GM19455 (cell line): ENCODE results near the gene NMRK1.

Experiments used
- ATAC-seq: cut with Tn5 transposase; IDR thresholded peaks from one replicate; pipeline ENCODE4 v1.9.1; 2021; ENCODE audit not compliant: unreplicated experiment

The NMRK1 gene

GRCh38 chr9:75087824-75088645, at the start of gene NMRK1, which contains the start of gene OSTF1:
Gene NMRK1 (minus strand): TSS chr9:75088155. CDS start chr9:75083115, 5,040 bp downstream.
Gene OSTF1 (plus strand): TSS chr9:75088514. CDS start chr9:75088693, 179 bp downstream.
- peak; percentile 78 for ATAC-seq

DNA sequence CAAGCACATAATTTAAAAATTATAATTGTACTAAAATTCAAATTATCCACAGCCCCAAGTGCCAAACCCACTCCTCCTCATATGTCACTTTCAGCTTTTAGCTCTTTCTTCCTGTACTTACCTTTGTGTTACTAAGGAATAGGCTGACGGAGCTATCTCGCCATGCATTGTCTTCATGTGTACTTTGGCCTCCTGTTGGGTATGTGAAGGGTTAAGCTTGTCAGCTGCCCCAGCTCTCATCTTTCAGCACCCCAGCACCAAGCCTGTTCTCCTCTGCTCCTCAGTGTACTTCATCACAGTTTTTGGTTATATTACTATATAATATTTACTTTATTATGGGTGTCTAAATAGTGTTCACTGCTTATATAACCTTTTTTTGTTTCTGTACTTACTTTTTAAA, 46.5 kb upstream of the NMRK1 start:
- no peak for ATAC-seq

GRCh38 chr9:75133396-75133795, 45.4 kb upstream of the NMRK1 start:
- ATAC-seq = no peak

DNA sequence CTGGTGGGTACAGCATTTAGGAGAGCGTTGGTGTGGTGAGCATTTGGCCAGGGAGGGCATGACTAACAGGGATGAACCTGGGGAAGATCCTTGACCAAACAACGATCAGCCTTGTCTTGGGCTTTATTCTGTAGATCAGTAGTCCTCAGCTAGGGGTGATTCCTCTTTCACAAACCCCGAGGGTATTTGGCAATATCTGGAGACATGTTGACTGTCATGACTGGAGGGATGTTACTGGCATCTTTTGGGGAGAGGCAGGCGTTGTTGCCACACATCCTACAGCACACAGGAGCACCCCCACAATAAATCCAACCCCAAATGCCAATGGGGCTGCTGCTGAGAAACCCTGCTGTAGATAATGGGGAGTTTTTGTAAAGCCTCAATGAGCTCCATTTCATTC, 44.3 kb upstream of the NMRK1 start:
- no peak for ATAC-seq

GRCh38 chr9:75131700-75132099, 43.7 kb upstream of the NMRK1 start:
- no peak for ATAC-seq

DNA sequence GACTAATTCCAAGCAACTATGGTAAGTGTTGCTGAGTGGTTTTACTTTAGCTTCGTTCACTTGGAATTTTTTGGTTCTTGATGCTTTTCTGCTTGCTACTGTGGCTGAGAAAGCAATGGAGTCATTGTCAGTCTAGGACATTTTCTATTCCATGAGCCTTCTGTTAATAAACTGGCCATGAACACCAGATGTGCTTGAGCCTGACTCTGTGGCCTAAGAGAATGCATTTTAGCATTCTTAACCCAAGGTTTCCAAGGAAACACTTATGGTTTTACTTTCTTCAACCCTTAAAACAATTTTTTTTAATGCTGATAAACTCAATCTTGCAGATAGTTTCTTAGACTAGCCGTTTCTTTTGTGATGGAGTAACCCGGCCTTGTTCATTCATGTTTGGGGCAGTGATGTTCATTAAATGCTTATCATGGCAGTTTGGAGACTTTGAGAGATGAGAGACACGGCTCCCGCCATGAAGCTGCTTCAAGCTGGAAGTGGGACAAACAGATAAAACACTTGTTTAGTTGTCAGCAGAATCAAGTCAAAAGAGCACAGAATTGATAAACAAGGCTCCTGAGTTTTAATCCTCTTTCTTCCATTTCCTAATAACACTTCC, 42.8 kb upstream of the NMRK1 start:
- ATAC-seq = no peak

DNA sequence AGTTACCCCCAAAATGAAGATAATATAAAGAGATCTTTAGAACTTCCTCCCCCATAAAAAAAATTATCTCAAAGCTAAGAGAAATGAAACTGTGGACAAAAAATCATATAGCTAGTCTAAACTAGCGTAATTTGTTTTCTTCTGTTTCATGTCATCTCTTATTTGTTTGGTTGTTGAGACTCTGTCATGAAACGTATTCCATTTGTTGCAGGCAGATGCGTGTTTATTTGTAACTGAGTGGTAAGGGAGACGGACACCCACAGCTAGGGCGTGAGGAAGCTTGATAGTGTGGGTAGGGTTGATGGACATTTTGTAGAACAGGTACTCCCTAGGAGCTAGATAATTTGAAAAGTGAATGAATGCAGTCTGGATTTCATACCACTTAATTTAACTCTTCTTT, 42.2 kb upstream of the NMRK1 start:
- ATAC-seq = no peak

DNA sequence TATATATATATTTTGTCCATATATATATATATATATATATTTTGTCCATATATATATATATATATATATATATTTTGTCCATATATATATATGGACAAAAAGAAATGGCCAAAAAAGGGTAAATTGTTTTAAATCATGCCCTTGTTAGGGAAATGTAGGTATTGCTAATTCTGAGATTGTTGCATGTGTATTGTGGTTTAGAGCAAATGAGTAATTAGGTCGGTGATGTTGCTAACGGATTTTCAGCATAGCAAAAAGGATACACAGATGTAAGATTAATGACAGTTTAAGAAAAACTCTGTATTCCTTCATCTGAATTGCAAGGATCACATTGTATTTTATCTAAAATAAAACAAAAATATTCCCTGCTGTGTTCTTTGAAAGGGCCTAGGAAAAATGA, 40.6 kb upstream of the NMRK1 start:
- ATAC-seq = no peak

DNA sequence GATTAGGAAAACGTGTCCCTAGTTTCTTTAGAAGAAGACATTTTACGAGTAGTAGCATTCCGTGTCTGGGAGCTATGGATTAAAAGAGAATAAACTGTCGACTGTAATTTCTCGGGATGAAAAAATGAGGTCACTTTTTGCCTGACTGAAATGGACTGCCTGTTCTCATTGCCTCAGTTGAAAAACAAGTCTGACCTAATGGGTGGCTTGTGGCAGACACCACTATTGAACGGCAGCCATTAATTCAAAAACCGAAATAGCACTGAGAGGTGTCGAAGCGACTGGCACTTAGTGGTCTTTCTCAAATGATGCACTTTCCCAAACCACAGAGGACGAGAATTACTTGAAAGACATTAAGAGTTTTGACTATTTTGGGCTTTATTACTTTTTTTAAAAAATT, 35.7 kb upstream of the NMRK1 start:
- ATAC-seq = no peak

DNA sequence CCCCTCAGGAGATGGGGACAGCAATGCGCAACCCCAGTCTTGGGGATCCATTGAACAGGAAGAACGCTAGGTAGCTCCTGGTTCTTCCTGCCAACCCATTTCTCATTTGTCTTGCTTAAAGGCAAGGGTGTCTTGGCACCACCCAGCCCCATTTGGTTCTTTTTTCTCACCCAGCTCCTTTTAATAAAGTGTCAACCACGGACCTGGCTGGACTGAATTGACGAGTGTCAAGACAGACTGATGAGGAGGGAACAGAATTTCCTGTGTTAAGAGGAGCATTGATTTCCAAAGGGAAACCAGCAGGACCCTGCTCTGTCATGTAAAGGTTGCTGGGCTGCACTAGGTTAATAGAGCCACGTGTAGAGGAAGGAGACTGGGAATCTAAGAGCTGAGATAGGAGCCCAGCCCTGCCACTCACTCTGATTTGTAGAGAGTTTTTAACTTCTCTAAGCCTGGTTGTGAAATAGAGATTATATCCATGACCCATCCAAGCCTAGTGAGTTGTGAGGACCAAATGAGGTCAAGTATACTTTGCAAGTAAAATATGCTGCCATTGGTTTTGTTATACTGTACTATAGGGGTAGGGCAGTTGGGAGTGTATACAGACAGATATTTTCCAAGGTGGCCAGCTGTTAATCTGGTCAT, 34.1 kb upstream of the NMRK1 start:
- ATAC-seq = no peak

DNA sequence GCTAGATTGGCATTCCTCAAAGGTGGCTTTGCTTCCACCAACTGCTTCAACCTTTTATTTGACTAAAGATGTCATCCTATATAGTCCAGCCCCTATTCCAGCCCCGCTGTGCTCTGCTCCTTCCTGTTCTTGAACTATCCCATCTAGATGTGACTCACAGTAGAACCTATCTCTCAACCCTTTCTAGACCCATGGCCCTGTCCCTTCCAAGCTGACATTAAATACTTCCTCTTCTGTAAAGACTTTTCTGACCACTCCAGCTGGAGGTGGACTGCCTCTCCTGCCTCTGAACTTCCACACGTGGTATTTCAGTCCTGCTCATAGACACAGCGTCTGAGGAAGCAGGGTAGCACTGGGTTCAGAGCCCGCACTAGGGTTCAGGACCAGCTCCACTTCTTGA, 32.7 kb upstream of the NMRK1 start:
- ATAC-seq = no peak

DNA sequence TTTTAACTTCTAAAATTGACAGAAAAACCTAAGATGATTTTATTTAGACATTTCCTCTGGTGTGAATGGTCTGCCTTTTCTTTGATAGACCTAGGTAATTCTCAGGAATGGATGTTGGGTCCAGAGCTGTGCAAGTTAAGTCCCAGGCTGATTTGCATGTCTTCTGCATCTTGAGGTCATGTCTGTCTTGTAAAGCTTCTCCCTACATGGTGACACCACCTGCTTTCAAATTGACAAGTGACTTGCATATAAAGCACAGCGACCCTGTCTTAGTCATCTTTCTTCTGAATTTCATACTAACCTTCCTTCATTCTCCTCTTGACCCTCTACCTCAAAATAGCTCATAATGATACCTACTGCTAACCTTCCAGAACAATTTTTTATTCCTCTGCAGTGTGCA, 29.6 kb upstream of the NMRK1 start:
- no peak for ATAC-seq

DNA sequence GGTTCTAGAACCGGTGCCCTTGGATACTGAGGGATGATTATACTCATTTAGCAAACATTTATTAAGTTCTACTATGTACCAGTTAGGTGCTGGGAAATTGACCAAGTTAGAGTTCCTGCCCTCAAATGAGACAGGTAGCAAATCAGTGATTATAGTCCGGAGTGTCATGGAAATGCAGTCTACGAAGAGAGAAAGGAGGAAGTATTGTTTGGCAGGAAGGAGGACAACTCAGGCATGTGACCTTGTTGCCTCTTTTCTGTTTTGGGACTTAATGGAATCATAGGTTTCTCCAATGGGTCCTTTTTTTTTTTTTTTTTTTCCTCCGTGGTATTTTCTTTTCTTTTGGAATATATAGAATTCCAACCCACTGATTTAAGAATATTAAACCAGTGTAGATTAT, 28.4 kb upstream of the NMRK1 start:
- no peak for ATAC-seq

GRCh38 chr9:75112789-75113188, 24.8 kb upstream of the NMRK1 start:
- no peak for ATAC-seq

DNA sequence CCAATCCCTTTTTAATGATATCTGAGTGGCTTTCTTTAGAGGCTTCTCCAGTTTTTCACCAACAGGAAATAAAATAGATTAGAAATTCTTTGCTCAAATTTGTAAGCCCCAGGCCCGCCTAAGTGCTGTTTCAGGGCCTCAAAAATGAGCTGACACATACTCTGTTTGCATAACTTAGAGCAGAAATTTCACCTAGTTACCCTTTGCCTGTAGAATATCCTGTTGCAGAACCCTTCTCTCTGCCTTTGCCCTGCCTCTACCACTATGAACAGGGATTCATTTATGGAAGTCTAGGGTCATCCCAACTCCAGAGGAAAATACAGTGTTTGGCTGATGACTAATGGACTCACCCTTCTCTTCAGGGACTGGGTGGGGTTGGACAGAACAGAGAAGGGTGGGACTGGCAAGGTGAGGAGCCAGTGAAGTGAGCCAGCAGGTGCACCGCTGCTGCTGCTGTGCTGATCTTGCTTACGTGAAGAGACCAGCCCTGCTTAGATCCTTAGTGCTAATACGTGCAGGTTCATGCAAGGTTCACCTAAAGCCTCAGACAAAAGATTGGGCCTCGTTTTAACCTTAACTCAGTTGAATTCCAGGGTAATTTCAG, 23.2 kb upstream of the NMRK1 start:
- ATAC-seq = no peak

- no peak for ATAC-seq
Measured at GRCh38 chr9:75109210-75109839, 21.4 kb upstream of the NMRK1 start.

- no peak for ATAC-seq
Measured at GRCh38 chr9:75108571-75108970, 20.6 kb upstream of the NMRK1 start.

DNA sequence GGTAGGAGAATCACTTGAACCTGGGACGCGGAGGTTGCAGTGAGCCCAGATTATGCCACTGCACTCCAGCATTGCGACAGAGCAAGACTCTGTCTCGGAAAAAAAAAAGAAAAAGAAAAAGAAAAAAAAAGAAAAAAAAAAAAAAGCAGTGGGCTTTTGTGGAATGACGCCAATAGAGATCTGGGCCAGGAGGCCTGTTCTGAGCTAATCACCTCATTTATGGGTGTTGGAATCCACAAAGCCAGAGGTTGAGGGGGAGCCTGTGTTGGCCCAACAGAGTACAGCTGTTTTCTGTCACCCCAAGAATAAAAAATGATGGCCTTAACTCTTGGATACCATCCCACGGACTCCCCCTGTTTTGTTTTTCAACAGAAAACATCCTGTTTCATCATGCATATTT, 18.9 kb upstream of the NMRK1 start:
- ATAC-seq = no peak

GRCh38 chr9:75105841-75106240, 17.9 kb upstream of the NMRK1 start:
- ATAC-seq = no peak

DNA sequence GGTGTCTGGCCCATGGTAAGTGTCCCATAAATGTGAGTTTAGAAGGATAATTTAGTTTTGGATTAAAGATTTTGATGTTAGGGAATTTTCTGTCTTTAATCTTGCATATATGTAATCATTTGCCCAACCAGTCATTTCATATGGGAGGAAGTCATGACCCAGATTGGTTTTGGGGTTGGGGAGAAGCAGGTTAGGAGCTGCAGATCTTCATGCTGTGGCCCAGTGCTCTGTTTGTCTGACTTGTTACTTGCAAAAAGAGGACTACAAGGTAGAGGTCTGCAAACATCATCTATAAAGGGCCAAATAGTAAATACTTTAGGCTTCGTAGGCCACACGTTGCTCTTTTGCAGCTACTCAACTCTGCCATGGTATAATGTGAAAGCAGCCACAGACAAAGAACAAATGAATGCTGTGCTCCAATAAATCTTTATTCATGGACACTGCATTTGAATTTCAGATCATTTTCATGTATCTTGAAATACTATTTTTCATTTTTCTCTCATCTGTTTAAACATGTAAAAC, 17.1 kb upstream of the NMRK1 start:
- ATAC-seq = no peak

GRCh38 chr9:75104607-75105006, 16.7 kb upstream of the NMRK1 start:
- no peak for ATAC-seq
